ENCODE measurements around the gene CFAP92.

Gene CFAP92

DNA sequence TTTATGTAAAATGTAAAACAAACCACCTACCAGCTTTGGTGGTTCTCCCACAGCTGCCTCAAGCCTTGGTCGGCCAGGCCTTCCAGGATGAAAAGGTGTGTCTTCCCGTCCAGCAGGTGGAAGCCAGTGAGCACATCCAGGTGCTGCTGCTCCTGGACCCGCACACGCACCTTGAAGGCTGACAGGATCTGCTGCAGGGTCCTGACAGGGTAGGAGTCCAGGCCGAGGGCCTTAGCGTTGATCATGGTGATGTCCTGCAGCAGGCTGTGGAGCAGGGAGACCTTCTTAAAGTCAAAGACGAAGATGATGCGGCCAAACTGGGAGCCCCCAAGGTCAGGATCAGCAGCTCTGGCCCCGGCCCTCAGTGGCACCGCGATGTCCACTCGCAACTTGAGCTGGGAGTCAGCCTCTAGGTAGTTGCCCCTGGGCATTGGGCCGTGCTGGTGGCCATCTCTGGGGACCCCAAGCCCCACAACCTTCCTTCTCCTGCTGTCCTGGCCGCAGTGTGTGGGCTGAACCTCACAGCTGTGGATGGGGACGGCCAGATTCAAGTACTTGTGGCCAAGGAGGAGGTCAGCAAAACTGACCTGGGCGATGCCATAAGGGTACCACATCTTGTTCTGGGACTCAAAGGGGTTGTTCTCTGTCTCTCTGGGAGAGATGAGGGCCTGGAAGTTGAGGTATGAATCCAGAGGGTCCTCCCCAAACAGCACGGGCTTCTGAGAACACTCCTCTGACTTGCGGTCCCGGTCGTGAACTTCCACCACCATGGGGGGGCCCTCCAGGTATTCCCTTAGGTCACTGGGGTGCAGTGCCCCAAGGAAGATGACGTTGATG is 48.6 kb downstream of the CFAP92 start:
- in situ Hi-C loops (cut with HindIII; ENCODE audit: low sequenced_read_pairs), result no loop called here
- TF ChIP-seq, protein P1, sequence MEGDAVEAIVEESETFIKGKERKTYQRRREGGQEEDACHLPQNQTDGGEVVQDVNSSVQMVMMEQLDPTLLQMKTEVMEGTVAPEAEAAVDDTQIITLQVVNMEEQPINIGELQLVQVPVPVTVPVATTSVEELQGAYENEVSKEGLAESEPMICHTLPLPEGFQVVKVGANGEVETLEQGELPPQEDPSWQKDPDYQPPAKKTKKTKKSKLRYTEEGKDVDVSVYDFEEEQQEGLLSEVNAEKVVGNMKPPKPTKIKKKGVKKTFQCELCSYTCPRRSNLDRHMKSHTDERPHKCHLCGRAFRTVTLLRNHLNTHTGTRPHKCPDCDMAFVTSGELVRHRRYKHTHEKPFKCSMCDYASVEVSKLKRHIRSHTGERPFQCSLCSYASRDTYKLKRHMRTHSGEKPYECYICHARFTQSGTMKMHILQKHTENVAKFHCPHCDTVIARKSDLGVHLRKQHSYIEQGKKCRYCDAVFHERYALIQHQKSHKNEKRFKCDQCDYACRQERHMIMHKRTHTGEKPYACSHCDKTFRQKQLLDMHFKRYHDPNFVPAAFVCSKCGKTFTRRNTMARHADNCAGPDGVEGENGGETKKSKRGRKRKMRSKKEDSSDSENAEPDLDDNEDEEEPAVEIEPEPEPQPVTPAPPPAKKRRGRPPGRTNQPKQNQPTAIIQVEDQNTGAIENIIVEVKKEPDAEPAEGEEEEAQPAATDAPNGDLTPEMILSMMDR (IDR thresholded peaks at IDR 0.05; ENCODE audit: low read depth, low read length), result no peak
- H3K4me3 ChIP-seq (ENCODE audit: low read depth, low read length), result no peak overlapping the region
- no peak for DNase-seq (ENCODE audit: low read depth, low spot score)

DNA sequence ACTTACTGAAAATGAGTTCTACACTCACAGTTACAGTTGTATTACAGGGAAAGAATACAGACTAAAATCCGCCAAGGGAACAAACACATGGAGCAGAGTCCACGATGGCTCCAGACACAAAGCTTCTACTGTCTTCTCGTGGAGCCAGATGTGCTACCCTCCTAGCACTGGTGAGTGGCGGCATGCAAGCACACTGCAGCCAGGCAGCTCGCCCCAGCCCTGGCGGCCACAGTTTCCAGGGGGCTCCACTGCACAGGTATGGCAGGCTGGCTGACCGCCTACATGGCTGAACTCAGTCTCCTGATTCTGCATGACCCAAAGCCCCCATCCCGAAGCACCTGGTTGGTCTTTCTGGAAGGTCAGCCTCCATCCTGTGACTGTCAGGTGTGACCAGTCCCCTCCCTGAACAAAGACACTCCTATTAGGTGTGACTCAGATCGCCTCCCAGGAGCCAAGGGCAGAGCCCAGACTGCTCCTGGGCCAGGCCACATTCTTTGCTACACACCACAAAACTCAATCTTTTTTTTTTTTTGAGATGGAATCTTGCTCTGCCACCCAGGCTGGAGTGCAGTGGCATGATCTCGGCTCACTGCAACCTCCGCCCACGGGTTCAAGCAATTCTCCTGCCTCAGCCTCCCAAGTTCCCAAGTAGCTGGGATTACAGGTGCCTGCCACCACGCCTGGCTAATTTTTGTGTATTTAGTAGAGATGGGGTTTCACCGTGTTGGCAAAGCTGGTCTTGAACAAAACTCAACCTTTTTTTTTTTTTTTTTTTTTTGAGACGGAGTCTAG is 51.5 kb downstream of the CFAP92 start:
- in situ Hi-C loops (cut with HindIII; ENCODE audit: low sequenced_read_pairs), result no loop called here

DNA sequence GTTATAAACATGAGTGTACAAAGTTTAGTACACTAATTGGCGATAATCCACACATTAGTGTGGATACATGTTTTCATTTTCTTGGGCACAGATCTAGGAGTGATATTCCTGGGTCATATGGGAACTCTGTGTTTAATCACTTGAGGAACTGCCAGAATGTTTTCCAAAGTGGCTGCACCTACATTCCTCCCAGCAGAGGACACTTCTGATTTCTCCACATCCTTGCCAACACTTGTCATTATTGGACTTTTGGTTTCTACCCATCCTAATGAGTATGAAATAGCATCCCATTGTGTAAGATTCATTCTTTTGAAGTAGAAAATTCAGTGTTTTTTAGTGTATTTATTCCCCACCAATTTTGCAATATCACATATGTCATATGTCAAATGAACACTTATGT is 53.6 kb downstream of the CFAP92 start:
- TF ChIP-seq, protein P1 (IDR thresholded peaks at IDR 0.05; ENCODE audit: low read depth, low read length), result no peak

More for the DNA sequence above, 51.5 kb downstream of the CFAP92 start:
- no peak overlapping the region for H3K4me3 ChIP-seq (ENCODE audit: low read depth, low read length)
- TF ChIP-seq, protein P1 (IDR thresholded peaks at IDR 0.05; ENCODE audit: low read depth, low read length), result no peak
- no peak for DNase-seq (ENCODE audit: low read depth, low spot score)

DNA sequence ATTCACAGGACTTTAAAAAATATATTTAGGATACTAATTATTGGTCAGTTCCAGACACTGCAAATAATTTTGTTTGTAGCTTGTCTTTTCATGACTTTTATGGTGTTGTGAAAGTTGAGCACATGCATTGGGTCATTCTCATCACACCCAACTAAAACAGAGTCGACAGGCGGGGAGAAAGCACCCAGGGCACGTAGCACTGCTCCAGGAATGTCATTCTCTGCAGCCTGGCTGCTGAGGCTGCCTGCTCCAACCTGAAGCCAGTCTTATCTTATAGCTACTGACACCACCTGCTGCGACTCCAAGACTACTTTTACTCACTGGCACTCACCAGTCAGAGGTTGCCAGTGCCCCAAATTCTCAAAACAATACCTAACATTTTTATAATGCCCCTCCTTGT is 57.5 kb downstream of the CFAP92 start:
- in situ Hi-C loops (cut with HindIII; ENCODE audit: low sequenced_read_pairs), result no loop called here
- no peak for DNase-seq (ENCODE audit: low read depth, low spot score)
- H3K4me3 ChIP-seq (ENCODE audit: low read depth, low read length), result no peak overlapping the region
- TF ChIP-seq, protein P1 (IDR thresholded peaks at IDR 0.05; ENCODE audit: low read depth, low read length), result no peak

More for the DNA sequence above, 53.6 kb downstream of the CFAP92 start:
- no peak for DNase-seq (ENCODE audit: low read depth, low spot score)
- in situ Hi-C loops (cut with HindIII; ENCODE audit: low sequenced_read_pairs), result no loop called here
- no peak overlapping the region for H3K4me3 ChIP-seq (ENCODE audit: low read depth, low read length)

DNA sequence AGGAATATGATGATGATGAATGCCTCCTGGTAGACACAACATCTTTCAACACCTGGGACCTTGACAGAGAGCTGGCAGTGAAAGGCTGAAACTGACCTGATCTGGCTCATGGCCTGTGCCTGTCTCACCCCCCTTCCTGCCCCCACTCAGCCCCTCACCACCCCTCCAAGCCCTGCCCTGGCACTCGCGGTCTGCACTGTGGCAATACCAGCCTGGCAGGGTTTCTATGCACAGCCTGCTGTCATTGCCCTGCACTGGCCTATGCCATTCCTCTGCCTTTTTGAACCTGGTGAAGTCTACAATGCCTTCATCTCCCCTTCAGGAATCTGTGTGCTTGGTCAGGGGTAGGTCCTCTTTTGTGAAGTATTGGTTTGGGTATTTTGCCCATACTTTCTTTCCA is 58.0 kb downstream of the CFAP92 start:
- H3K4me3 ChIP-seq (ENCODE audit: low read depth, low read length), result no peak overlapping the region
- in situ Hi-C loops (cut with HindIII; ENCODE audit: low sequenced_read_pairs), result no loop called here
- TF ChIP-seq, protein P1 (IDR thresholded peaks at IDR 0.05; ENCODE audit: low read depth, low read length), result no peak
- no peak for DNase-seq (ENCODE audit: low read depth, low spot score)

DNA sequence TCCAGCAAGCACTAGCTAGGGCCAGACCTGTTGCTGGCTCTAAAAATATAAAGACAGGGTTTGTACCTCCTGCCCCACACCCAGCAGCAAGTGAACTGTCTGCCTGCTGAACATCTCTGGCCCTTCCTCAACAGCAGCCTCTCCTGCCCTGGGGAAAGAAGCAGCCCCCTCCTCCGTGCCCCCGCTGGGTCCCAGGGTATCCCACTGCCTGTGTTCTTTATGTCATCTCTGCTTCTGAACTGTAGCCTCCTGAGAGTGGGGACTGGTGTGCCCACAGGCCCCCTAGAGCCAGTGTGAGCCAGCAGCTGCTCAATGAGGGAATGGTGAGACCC is 60.0 kb downstream of the CFAP92 start:
- no peak overlapping the region for H3K4me3 ChIP-seq (ENCODE audit: low read depth, low read length)
- in situ Hi-C loops (cut with HindIII; ENCODE audit: low sequenced_read_pairs), result no loop called here
- TF ChIP-seq, protein P1 (IDR thresholded peaks at IDR 0.05; ENCODE audit: low read depth, low read length), result no peak
- no peak for DNase-seq (ENCODE audit: low read depth, low spot score)

Data from astrocyte of the spinal cord (primary cell).